SJCRH30 (cell line): ENCODE results near the gene HRH3. TPM values are rescaled to one million over a fixed set of nuclear protein-coding genes. Genes with fewer than 3 reads are reported as not detected.

Source experiments
- DNase-seq, 2 experiments: peaks; one replicate each; pipeline ENCODE4 v3.0.0-alpha.2; 2015 to 2020
- H3K27ac ChIP-seq: fragments of 250-450 bp; sonication (Bioruptor Pico); 2 replicates; pipeline ENCODE4 v1.5.1; 2020; ENCODE audit warnings: mild to moderate bottlenecking, moderate library complexity
- H3K27me3 ChIP-seq: fragments of 250-450 bp; sonication (Bioruptor Pico); 2 replicates; pipeline ENCODE4 v1.5.1; 2020; ENCODE audit warnings: mild to moderate bottlenecking, moderate library complexity
- H3K36me3 ChIP-seq: fragments of 250-450 bp; sonication (Bioruptor Pico); 2 replicates; pipeline ENCODE4 v1.5.1; 2020; ENCODE audit warnings: mild to moderate bottlenecking, moderate library complexity
- H3K4me1 ChIP-seq: fragments of 250-450 bp; sonication (Bioruptor Pico); 2 replicates; pipeline ENCODE4 v1.5.1; 2020; ENCODE audit warnings: mild to moderate bottlenecking, moderate library complexity
- H3K4me3 ChIP-seq: fragments of 250-450 bp; sonication (Bioruptor Pico); 2 replicates; pipeline ENCODE4 v1.5.1; 2020; ENCODE audit warnings: mild to moderate bottlenecking, moderate library complexity
- H3K9me3 ChIP-seq: fragments of 250-450 bp; sonication (Bioruptor Pico); replicated peaks from 2 replicates; pipeline ENCODE4 v1.5.1; 2020; ENCODE audit warnings: mild to moderate bottlenecking, moderate library complexity
- total RNA-seq: library from RNA; depleted of rRNA; stranded (reverse); fragments of >200 nt; shearing (Covaris generic); gene quantifications from 2 replicates; pipeline ENCODE4 v1.2.3, GENCODE V29; 2014

HRH3 gene
- total RNA-seq, 1 experiment from 2014 or later = not detected

DNA sequence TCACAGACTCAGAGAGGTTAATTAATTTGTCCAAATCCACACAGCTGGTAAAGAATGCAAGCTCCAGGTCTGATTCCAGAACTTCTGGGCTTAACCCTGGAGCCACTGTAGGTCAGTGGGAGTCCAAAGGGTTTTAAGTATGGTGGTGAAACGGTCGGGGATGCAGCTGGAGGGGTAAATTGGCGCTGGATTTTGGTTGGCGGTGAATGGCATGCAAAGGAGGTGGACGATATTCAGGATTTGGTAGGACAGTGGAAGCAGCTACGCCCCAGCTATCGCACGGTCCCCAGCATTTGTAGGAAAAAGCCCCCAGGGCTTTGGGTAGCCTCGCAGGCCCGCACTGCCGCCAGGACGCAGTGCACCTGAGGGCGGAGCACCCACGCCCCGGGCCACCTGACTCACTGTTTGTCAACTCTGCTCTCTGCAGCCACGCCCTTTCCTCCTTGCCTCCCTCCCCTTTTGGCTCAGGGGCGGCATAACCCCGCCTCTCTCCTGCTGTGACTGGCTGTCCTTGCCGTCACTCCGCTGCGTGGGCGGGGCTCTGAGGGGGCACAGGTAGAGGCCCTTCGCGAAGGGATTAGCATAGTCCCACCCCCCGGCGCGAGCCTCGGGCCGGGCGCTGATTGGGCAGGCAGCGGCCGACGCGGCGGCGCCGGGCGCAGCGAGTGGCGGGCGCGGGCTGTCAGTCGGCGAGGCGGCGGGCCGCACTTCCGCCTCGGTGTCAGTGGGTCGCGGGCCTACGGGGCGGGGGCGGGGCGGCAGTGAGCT lies 17.9 kb upstream of the HRH3 start, which contains the start of gene OSBPL2:
Gene OSBPL2, plus strand, starts transcription at position 721 of the 768 bp plus-strand sequence. CDS start 17,664 bp downstream, outside the sequence.
- Histone ChIP-seq H3K27me3 (no peaks in the 10 kb centered on the region), H3K9me3 (no peaks in the 10 kb centered on the region), H3K4me3 (peak within 1 kb of the TSS; percentile 61), H3K27ac (no peak within 1 kb of the TSS), H3K36me3 (no peaks in the 10 kb centered on the region), H3K4me1 (peaks cover 16% of the 10 kb centered on the region)
- DNase-seq = peak; percentile 100

DNA sequence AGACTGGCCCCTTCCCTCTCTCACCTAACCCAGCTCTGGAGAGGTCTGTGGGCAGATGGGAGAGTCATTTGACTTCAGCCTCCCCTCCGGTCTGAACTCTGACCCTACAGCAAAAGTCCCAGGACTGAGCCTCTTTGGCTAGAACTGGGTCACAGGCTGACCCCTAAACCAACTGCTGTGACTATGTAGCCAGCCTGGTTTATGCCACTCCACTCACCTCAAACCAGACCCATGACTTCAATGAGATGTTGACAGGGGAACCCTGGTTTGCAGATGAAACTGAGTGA lies 17.4 kb upstream of the HRH3 start:
- H3K9me3 ChIP-seq = no peaks in the 10 kb centered on the region
- peaks cover 16% of the 10 kb centered on the region for H3K4me1 ChIP-seq
- no peaks in the 10 kb centered on the region for H3K27me3 ChIP-seq
- H3K27ac ChIP-seq = no peak overlapping the region
- DNase-seq = no peak
- no peaks in the 10 kb centered on the region for H3K36me3 ChIP-seq
- no peak overlapping the region for H3K4me3 ChIP-seq

DNA sequence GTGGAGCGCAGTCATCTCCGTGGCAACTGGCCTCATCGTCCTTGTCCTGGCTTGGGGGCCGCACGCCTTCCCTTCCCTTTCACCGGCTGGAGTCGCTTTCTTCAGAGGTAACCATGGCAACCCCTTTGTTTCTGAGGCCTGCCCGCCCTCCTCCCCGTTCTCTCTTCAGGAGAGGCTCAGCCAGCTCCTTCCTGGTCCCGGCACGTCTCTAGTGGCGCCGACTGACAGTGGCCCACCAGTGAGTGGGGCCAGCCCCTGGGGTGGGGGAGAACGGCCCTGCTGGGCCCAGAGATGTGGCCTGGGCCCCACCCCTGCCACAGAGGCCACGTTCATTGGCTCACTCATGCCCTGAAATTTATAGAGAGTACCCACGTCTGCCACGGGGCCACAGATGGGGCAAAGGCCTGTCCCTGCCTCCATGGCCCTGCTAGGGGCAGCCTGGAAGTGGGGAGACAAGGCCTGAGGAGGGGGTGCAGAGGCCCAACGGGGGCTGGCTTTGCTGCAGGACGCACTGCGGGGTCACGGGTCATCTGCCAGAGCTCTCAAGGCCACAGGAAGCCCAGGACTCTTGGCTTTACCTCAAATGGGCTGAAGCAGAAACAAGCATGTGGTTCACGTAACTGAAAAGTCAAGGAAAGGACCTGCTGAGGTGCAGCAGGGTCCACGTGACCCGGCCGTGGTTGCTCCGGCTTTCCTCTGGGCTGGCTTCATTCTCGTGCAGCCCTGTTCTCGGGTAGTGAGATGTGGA lies 16.9 kb upstream of the HRH3 start:
- Histone ChIP-seq H3K36me3 (no peaks in the 10 kb centered on the region), H3K4me3 (no peak overlapping the region), H3K27ac (no peak overlapping the region), H3K27me3 (no peaks in the 10 kb centered on the region), H3K9me3 (no peaks in the 10 kb centered on the region), H3K4me1 (peaks cover 16% of the 10 kb centered on the region)
- DNase-seq = peak; percentile 64 to 70

DNA sequence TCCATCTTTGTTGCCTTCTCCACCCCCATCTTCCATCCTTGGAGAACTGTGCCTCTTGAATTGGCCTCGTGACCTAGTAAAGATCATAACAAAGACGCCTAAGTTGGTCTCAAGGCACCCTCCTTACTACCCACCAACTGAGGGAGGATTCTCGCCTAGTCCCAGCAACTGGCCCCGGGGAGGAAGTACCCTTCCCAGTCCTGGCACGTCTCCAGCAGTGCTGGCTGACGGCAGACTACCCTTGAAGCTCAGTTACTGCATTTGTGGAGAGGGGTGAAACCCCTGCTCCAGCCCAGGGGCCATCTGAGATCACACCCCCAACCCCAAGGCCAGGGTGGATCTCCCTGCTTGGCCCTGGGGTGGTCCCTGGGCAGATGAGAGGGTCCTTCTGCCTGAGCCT lies 16.1 kb upstream of the HRH3 start:
- no peak overlapping the region for H3K4me3 ChIP-seq

DNA sequence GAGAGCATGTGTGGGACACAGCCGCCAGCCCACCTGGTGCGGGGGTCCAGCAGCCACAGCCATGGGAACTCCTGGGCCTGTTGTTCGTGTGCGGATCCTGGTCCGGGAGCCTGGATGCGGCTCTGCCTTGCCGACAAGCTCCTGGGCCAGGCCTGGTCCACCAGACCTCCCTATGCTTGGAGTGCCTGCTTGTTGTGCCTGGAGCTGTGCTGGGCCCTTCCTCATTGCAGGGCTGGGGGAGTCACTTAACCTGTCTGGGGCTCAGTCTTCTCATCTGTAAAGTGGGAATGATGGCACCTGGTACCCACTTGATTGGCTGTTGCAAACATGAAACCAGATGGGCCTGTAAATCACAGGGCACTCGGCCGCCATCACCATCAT lies 15.7 kb upstream of the HRH3 start:
- no peaks in the 10 kb centered on the region for H3K27me3 ChIP-seq
- no peaks in the 10 kb centered on the region for H3K36me3 ChIP-seq
- H3K4me3 ChIP-seq = no peak overlapping the region
- no peaks in the 10 kb centered on the region for H3K9me3 ChIP-seq
- peaks cover 16% of the 10 kb centered on the region for H3K4me1 ChIP-seq
- no peak overlapping the region for H3K27ac ChIP-seq
- DNase-seq = no peak

More for the DNA sequence above, 16.1 kb upstream of the HRH3 start:
- Histone ChIP-seq H3K36me3 (no peaks in the 10 kb centered on the region), H3K9me3 (no peaks in the 10 kb centered on the region), H3K4me1 (peaks cover 16% of the 10 kb centered on the region), H3K27ac (no peak overlapping the region), H3K27me3 (no peaks in the 10 kb centered on the region)
- peak in 1 of 2 experiments; percentile 52 for DNase-seq

DNA sequence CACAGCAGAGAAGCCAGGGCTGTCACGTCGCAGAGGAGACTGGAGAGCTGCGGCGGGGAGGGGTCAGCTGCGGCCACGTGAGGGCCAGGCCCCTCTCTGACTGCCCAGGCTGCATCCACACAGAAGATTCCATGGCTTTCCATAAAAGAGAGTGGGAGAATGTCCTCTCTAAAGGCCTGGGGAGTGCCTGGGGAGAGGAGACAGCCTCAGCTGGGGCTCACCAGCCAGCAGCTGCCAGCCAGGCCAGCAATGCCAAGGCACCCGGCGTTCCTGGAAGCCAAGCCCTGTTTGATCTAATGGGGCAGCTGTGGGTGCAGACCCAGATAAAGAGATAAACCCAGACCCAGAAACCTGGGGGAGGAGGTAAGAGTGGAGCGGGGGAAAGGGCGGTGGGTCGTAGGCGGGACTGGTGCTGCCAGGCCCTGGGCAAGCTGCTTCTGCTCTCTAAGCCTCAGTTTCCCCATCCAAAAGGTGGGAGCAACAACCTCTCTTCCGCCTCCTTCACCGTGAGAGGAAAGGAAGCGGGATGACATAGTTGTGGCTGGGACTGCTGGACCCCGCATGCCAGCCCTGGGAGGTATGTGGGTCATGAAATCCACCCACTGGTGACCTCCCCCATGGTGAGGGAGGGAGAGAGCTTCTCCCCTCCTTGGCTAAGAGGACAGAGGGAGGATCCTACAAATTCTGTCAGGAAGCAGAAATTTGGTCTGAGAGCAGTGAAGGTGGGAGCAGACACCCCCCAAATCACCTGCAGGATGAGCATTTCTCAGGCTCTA lies 15.1 kb upstream of the HRH3 start:
- no peaks in the 10 kb centered on the region for H3K36me3 ChIP-seq
- no peaks in the 10 kb centered on the region for H3K27me3 ChIP-seq
- H3K27ac ChIP-seq = no peak overlapping the region
- no peak overlapping the region for H3K4me3 ChIP-seq
- H3K4me1 ChIP-seq = peaks cover 16% of the 10 kb centered on the region
- no peaks in the 10 kb centered on the region; the same call in 1 of the 2 replicates for H3K9me3 ChIP-seq
- peak in 1 of 2 experiments; percentile 60 for DNase-seq

DNA sequence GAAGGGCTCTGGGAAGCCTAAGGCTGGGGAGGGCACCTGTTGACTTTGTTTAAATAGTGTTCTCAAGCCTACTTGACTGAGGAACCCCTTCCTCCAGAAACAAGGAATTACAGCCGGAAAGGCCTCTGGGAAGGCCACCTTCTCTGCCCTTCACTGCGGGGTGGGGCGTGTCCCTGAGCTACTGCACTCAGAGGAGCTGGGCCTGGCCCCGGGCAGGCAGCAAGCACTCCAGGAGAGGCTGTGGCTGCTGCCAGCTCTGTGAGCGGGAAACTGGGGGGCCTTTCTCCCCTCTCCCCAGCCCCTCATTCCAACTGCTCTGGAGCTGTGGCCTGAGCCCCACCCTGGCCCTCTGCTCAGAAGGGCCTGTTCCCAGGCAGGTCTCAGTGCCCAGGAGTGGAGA lies 14.3 kb upstream of the HRH3 start:
- Histone ChIP-seq H3K27me3 (no peaks in the 10 kb centered on the region), H3K4me1 (peaks cover 16% of the 10 kb centered on the region), H3K9me3 (no peaks in the 10 kb centered on the region; the same call in 1 of the 2 replicates), H3K4me3 (no peak overlapping the region), H3K36me3 (no peaks in the 10 kb centered on the region), H3K27ac (no peak overlapping the region)
- DNase-seq = no peak

DNA sequence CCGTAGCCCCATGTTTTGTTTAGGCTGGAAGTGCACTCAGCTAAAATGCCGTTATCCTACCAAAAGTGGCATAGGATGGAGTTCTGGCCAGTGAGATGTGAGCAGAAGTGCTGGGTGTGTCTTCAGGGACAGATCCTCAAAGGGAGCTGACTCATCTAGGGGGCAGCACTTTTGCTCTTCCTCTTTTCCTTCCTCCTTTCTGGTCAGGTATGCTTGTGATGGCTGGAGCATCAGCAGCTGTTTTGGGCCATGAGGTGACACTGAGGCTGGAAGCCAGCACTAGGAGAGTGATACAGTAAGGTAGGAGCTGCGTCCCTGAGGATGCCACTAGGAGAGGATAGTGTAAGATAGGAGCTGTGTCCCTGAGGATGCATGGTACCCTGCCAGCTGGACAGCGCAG lies 13.6 kb upstream of the HRH3 start:
- H3K4me1 ChIP-seq = peaks cover 13% of the 10 kb centered on the region
- H3K4me3 ChIP-seq = no peak overlapping the region
- DNase-seq = no peak
- no peak overlapping the region for H3K27ac ChIP-seq
- H3K9me3 ChIP-seq = no peaks in the 10 kb centered on the region; the same call in 1 of the 2 replicates
- H3K36me3 ChIP-seq = no peaks in the 10 kb centered on the region
- H3K27me3 ChIP-seq = no peaks in the 10 kb centered on the region

DNA sequence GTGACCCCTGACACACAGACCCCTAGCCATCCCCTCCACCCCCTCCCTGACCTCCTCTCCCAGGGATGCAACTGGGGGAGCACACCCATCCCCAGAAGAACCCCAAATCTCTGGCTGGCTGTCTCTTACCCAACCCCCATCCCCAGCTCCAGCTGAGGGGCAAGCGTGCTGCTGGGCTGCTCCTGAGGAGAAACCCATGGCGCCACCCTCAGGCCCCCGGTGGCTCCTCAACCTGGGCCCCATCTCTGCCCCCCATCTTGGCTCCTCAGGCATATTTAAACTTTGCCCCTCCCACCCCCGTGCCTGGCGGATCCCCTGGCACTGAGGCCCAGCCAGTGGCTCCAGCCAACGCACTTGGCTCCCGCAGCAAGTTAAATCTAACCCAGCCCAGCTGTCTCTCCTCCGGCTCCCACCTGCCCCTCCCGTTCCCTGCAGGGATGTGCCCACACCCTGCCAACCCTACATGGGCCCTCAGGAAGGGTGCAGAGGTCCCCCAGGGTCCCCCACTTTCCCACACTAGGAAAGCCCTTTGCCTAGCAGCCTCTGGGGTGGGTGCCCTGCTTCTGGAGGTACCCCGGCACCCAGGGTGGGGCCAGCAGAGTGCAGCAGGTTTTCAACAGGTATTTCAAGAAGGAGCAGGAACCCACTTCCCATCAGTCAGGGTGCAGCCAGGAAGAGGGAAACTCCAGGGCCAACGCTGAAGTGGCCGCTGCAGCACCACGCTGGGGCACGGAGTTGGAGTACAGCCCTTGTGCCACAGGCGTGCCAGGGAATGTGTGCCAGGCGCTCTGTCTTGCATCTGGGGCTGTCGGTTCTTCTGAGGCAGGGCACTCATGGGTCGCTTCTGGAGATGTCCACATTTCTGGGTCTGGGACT lies 12.9 kb upstream of the HRH3 start:
- Histone ChIP-seq H3K27ac (no peak overlapping the region), H3K9me3 (no peaks in the 10 kb centered on the region; the same call in 1 of the 2 replicates), H3K4me3 (no peak overlapping the region), H3K36me3 (no peaks in the 10 kb centered on the region), H3K27me3 (no peaks in the 10 kb centered on the region), H3K4me1 (peaks cover 13% of the 10 kb centered on the region)
- DNase-seq = no peak

DNA sequence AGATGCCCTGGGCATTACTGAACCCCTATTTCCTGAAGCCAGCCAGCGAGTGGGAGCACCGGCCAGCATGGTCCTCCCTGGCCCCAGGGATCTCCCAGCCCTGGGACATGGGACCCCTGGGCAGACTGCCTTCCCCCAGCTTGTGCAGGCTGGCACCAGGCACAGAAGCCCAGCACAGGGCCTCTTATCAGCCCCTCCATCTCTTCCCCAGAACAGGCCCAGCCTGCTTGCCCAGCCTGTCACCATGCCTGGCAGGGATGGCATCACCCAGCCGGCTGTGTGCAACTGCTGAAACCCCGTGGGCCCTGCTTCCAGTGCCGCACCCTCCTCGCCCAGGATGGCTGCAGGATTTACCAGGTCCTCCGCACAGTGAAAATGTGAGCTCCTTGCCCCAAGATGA lies 12.1 kb upstream of the HRH3 start:
- no peak overlapping the region for H3K27ac ChIP-seq
- DNase-seq = no peak
- peaks cover 8% of the 10 kb centered on the region for H3K4me1 ChIP-seq
- H3K4me3 ChIP-seq = no peak overlapping the region
- no peaks in the 10 kb centered on the region for H3K36me3 ChIP-seq
- H3K27me3 ChIP-seq = peaks cover 3% of the 10 kb centered on the region; the same call in 1 of the 2 replicates
- no peaks in the 10 kb centered on the region; the same call in 1 of the 2 replicates for H3K9me3 ChIP-seq

DNA sequence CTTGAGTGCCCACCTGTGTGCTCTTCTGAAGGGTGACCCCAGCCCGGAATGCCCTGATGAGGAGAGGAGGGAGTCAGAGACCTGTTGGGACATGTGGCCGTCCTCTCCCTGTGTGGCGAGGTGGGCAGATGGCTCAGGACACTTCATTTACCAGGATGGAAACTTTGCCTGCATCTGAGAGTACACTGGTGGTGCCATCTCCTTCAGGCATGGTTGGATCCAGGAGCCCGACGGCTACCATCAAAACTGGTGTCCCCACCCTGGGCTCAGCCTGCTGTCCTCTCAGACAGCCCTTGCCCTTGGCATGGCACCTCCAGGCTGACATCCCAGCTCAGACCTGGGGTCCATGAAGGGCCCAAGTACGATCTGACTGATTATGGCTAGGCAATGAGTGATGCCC lies 11.2 kb upstream of the HRH3 start:
- Histone ChIP-seq H3K4me3 (no peak overlapping the region), H3K9me3 (no peaks in the 10 kb centered on the region; the same call in 1 of the 2 replicates), H3K27ac (no peak overlapping the region), H3K36me3 (no peaks in the 10 kb centered on the region), H3K4me1 (peaks cover 8% of the 10 kb centered on the region), H3K27me3 (peaks cover 12% of the 10 kb centered on the region; the same call in 1 of the 2 replicates)
- DNase-seq = no peak

DNA sequence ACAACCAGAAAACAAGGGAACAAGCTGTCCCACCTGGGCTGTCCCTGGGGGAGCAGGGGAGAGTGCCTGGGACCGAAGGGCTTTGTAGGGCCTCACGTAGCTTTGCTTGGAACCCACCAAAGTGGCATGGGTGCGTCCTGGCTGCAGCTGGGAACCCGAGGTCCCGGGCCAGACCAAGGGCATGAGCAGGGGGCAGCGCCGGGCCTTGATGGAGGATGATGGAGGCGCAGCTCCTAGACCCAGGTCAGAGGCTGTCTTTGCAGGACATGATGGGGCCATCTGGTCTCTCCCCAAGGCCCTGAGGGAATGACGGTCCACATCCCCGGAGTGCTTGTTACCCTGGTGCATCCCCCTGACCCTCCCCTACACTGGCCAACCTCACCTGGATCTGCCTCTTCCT lies 10.6 kb upstream of the HRH3 start:
- DNase-seq = no peak
- H3K36me3 ChIP-seq = no peaks in the 10 kb centered on the region
- no peak overlapping the region for H3K4me3 ChIP-seq
- H3K4me1 ChIP-seq = peaks cover 8% of the 10 kb centered on the region
- peaks cover 12% of the 10 kb centered on the region; the same call in 1 of the 2 replicates for H3K27me3 ChIP-seq
- H3K27ac ChIP-seq = no peak overlapping the region
- H3K9me3 ChIP-seq = no peaks in the 10 kb centered on the region; the same call in 1 of the 2 replicates

DNA sequence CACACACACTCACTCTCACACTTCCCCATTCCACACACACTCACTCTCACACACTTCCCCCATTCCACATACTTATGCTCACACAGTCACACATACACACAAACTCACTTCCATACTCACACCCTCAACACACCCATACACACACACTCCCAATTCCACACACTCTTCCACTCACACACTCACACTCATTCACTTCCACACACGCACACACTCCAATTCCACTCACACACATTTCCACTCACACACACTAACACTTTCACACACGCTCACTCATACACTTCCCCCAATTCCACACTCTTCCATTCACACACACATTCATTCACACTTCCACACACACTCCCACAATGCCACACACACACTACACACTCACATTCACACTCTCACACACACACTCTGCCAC lies 10.2 kb upstream of the HRH3 start:
- no peak overlapping the region for H3K27ac ChIP-seq
- H3K36me3 ChIP-seq = no peaks in the 10 kb centered on the region
- peaks cover 5% of the 10 kb centered on the region for H3K4me1 ChIP-seq
- H3K27me3 ChIP-seq = peaks cover 12% of the 10 kb centered on the region; the same call in 1 of the 2 replicates
- no peaks in the 10 kb centered on the region; the same call in 1 of the 2 replicates for H3K9me3 ChIP-seq
- DNase-seq = no peak
- H3K4me3 ChIP-seq = no peak overlapping the region

DNA sequence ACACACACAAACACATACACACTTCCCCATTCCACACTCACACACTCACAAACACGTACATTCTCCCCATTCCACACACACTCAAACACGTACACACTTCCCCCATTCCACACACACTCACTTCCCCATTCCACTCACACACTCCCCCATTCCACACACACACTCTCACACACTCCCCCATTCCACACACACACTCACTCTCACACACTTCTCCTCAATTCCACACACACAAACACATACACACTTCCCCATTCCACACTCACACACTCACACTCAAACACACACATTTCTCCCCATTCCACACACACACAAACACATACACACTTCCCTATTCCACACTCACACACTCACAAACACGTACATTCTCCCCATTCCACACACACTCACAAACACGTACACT lies 9.6 kb upstream of the HRH3 start:
- H3K4me1 ChIP-seq = no peaks in the 10 kb centered on the region; the same call in 1 of the 2 replicates
- no peak overlapping the region for H3K4me3 ChIP-seq
- H3K27me3 ChIP-seq = peaks cover 12% of the 10 kb centered on the region; the same call in 1 of the 2 replicates
- no peaks in the 10 kb centered on the region for H3K36me3 ChIP-seq
- no peaks in the 10 kb centered on the region; the same call in 1 of the 2 replicates for H3K9me3 ChIP-seq
- no peak overlapping the region for H3K27ac ChIP-seq
- DNase-seq = no peak
